Transverse colon (tissue), 4 donors: ENCODE measurements around the gene APOO. TPM values are rescaled to one million over a fixed set of nuclear protein-coding genes. Genes with fewer than 3 reads are reported as not detected.

Experiments used
- DNase-seq: peaks from one replicate; pipeline ENCODE4 v3.0.0-alpha.2; 2019
- H3K27ac ChIP-seq, 4 donors: fragments of 200-600 bp; sonication (generic); 2 replicates each; pipeline ENCODE4 v1.5.1; 2016 to 2018; ENCODE audit warnings: inconsistent platforms in 4 of 4
- H3K27me3 ChIP-seq: fragments of 200-600 bp; sonication (generic); 2 replicates; pipeline ENCODE4 v1.5.1; 2017; ENCODE audit warnings: inconsistent platforms
- H3K36me3 ChIP-seq, 4 donors: fragments of 200-600 bp; sonication (generic); 2 replicates each; pipeline ENCODE4 v1.5.1; 2017 to 2019; ENCODE audit warnings: inconsistent platforms in 4 of 4
- H3K4me1 ChIP-seq, 4 donors: fragments of 200-600 bp; sonication (generic); 2 replicates each; pipeline ENCODE4 v1.5.1; 2017 to 2020; ENCODE audit warnings: inconsistent platforms in 4 of 4
- H3K4me3 ChIP-seq, 4 donors: fragments of 200-600 bp; sonication (generic); 1 replicate in 1 of 4; 2 replicates in 3 of 4; pipeline versions ENCODE4 v1.5.1 to v1.6.1; 2017 to 2019; ENCODE audit warnings: inconsistent platforms in 4 of 4
- H3K9me3 ChIP-seq, 2 donors: fragments of 200-600 bp; sonication (generic); 2 replicates each; pipeline ENCODE4 v1.5.1; 2017 to 2019; ENCODE audit warnings: inconsistent platforms in 2 of 2
- EP300 ChIP-seq: sonication (generic); formaldehyde crosslinking; IDR thresholded peaks from one replicate; pipeline ENCODE4 v1.6.1; 2017; ENCODE audit warnings: antibody characterized with exemption, low read depth
- POLR2A ChIP-seq: fragments of 450-650 bp; IDR thresholded peaks from one replicate; pipeline ENCODE4 v1.6.1; 2016; ENCODE audit warnings: antibody characterized with exemption, mild to moderate bottlenecking, moderate library complexity
- POLR2AphosphoS5 ChIP-seq, 3 donors: sonication (generic); formaldehyde crosslinking; IDR thresholded peaks; one replicate each; pipeline ENCODE4 v1.6.1; 2016; ENCODE audit warnings: antibody characterized with exemption in 3 of 3
- WGBS, 2 donors: methylation state at CpG; one replicate each; pipeline ENCODE4 v1.1.5; 2018; ENCODE audit warnings: low coverage in 1 of 2; 5-methylcytosine and 5-hydroxymethylcytosine counted together
- in situ Hi-C, 4 donors: fragments of 200-750 bp; cut with MboI; loops; one replicate each; pipeline versions ENCODE4 v1.15.0 to v1.15.1; 2017; ENCODE audit warnings: low sequenced_read_pairs in 3 of 4, low pct_ligation_motif_present in 1 of 4, low pct_unique_long_range_greater_than_20kb in 1 of 4
- intact Hi-C: fragments of 100-400 bp; cut with DNase I; formaldehyde crosslinking; loops from one replicate; pipeline ENCODE4 v1.15.1; 2023; ENCODE audit warnings: low total_unique reads
- total RNA-seq, 4 donors: library from RNA; depleted of rRNA; stranded (reverse); fragments of >200 nt; gene quantifications; one replicate each; pipeline ENCODE4 v1.1.0, GENCODE V29; 2016
- TF ChIP-seq, protein P1 (sequence below), 5 experiments: fragments of 200-600 bp in 3 of 5; fragments of 450-650 bp in 2 of 5; sonication (generic) in 3 of 5; IDR thresholded peaks; 1 replicate in 2 of 5; 2 replicates in 3 of 5; pipeline ENCODE4 v1.5.1; 2016 to 2017; ENCODE audit warnings: antibody characterized with exemption in 5 of 5, inconsistent platforms in 3 of 5, mild to moderate bottlenecking in 2 of 5, moderate library complexity in 1 of 5

The APOO gene
- total RNA-seq, 4 donors from 2014 or later, result 10.0 to 24.5 (median 15.6) TPM; not detected in 1

DNA sequence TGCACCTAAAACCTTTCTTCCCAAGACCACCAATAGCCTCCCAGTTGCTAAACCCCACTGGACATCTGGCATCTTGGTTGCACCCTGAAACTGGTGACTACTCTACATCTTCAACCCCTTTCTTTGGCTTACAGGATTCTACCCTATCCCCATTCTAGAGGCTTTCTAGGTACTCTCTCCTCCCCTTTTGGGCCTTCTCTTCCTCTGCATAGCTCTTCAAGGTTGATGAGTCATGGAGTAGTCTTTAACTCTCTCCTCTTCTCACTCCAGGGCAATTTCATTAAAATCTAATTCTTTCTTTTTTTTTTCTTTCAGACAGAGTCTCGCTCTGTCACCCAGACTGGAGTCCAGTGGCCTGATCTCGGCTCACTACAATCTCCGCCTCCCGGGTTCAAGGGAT is 16.8 kb downstream of the APOO start:
- in situ Hi-C loops (loop anchor here in 1 of 4 donors (25.0 kb wide), 1 partner anchor 104 kb away; the partner anchor contains the start of gene SAT1), intact Hi-C loops (no loop called here)
- no peak overlapping the region for H3K27ac ChIP-seq
- H3K4me1 ChIP-seq, result peaks cover 0 to 8% (median 4%) of the 10 kb centered on the region in 4 donors
- WGBS, 2 donors, result 96 to 100% methylated on average over 2 to 4 of the region's 4 CpGs
- no peak for DNase-seq
- no peaks in the 10 kb centered on the region for H3K9me3 ChIP-seq
- no peak overlapping the region for H3K4me3 ChIP-seq
- H3K27me3 ChIP-seq, result no peaks in the 10 kb centered on the region
- H3K36me3 ChIP-seq, result no peaks in the 10 kb centered on the region
- TF ChIP-seq POLR2A (no peak), POLR2AphosphoS5 (IDR thresholded peaks at IDR 0.05) (no peak), EP300 (no peak)
- TF ChIP-seq, protein P1, sequence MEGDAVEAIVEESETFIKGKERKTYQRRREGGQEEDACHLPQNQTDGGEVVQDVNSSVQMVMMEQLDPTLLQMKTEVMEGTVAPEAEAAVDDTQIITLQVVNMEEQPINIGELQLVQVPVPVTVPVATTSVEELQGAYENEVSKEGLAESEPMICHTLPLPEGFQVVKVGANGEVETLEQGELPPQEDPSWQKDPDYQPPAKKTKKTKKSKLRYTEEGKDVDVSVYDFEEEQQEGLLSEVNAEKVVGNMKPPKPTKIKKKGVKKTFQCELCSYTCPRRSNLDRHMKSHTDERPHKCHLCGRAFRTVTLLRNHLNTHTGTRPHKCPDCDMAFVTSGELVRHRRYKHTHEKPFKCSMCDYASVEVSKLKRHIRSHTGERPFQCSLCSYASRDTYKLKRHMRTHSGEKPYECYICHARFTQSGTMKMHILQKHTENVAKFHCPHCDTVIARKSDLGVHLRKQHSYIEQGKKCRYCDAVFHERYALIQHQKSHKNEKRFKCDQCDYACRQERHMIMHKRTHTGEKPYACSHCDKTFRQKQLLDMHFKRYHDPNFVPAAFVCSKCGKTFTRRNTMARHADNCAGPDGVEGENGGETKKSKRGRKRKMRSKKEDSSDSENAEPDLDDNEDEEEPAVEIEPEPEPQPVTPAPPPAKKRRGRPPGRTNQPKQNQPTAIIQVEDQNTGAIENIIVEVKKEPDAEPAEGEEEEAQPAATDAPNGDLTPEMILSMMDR (IDR thresholded peaks at IDR 0.05), result no peak

DNA sequence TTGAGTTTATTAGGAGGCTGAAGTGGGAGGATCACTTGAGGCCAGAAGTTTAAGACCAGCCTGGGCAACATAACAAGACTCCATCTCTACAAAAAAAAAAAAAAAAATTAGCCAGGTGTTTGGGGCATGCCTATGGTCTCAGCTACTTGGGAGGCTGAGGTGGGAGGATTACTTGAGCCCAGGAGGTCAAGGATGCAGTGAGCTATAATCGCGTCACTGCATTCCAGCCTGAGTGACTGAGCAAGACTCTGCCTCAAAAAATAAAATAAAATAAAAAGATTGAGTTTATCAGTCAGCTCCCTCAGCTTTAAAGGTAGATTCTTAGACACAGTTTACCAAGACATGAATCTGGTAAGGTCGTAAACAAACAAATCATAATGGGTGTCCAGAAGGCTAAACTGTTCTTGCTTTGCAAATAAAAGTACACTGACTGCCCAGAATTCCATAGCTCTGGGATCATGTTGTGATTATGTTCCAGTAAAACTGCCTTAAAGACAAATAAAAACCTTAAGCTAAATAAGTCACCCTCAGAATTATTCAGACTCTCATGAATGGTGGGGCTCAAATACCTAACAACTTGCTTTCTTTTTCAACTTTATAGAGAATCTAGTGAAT is 18.7 kb downstream of the APOO start:
- peak overlapping the region; percentile 55 to 71 (median 61) for H3K27ac ChIP-seq
- no peak overlapping the region for H3K4me3 ChIP-seq
- in situ Hi-C loops, result loop anchor here in 1 of 4 donors (25.0 kb wide), 1 partner anchor 102 kb away; the partner anchor contains the start of gene SAT1
- H3K36me3 ChIP-seq, result no peaks in the 10 kb centered on the region
- H3K9me3 ChIP-seq, result no peaks in the 10 kb centered on the region
- 74% methylated on average over 3 of the region's 3 CpGs; no CpG with 5 or more reads in 1 of the 2 donors for WGBS, 2 donors
- no peaks in the 10 kb centered on the region for H3K27me3 ChIP-seq
- DNase-seq, result no peak
- TF ChIP-seq, protein P1 (IDR thresholded peaks at IDR 0.05), result no peak
- TF ChIP-seq POLR2AphosphoS5 (IDR thresholded peaks at IDR 0.05) (no peak), POLR2A (no peak), EP300 (no peak)
- intact Hi-C loops, result no loop called here
- H3K4me1 ChIP-seq, result peaks cover 0 to 14% (median 5%) of the 10 kb centered on the region in 4 donors

DNA sequence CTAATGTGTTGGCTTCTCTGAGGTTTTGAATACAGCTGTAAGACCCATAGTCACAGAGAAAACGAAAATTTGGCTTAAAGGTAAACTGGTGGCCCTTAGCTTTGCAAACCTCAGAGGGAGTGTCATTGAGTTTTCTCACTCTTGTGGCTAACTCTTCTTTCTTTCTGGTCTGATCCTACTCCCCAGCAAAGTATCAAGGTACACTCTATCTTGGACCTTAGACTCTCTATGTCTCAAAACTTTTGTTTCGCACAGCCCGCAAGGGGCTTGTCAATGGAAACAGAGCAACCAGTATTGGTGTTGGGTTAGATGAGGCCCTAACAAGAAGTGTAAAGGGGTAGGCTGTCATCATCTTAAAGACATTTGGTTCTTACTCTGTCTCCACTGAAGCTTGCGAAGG is 19.8 kb downstream of the APOO start:
- Histone ChIP-seq H3K27me3 (no peaks in the 10 kb centered on the region), H3K9me3 (no peaks in the 10 kb centered on the region), H3K27ac (peak overlapping the region; percentile 32 to 71 (median 60)), H3K36me3 (no peaks in the 10 kb centered on the region), H3K4me3 (no peak overlapping the region), H3K4me1 (peaks cover 0 to 25% (median 8%) of the 10 kb centered on the region in 4 donors)
- no peak for DNase-seq
- intact Hi-C loops, result no loop called here
- WGBS, 2 donors, result 40 to 74% methylated on average over 1 to 4 of the region's 4 CpGs
- TF ChIP-seq, protein P1 (IDR thresholded peaks at IDR 0.05), result no peak
- TF ChIP-seq POLR2A, result no peak
- no peak for TF ChIP-seq POLR2AphosphoS5 (IDR thresholded peaks at IDR 0.05)
- TF ChIP-seq EP300, result no peak
- in situ Hi-C loops, result loop anchor here in 1 of 4 donors (25.0 kb wide), 1 partner anchor 101 kb away; the partner anchor contains the start of gene SAT1

DNA sequence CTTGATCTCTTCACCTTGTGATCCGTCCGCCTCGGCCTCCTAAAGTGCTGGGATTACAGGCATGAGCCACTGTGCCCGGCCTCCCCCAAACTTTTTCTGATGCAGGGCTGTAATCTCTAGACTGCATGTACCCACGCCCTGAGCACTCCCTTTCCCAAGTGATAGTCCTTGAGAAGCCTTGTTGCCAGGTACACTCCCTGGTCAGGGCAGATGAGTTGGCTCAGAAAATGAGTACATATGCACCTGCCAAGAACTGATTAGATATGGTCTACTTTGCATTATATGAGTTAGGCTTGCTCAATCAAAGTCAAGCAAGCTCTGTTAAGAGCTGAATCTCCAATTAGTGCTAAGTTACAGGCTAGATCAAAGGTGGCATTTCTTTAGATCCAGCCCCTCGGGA is 20.3 kb downstream of the APOO start:
- WGBS, 2 donors, result 72% methylated on average over 6 of the region's 6 CpGs; no CpG with 5 or more reads in 1 of the 2 donors
- in situ Hi-C loops (loop anchor here in 1 of 4 donors (25.0 kb wide), 1 partner anchor 100 kb away; the partner anchor contains the start of gene SAT1), intact Hi-C loops (no loop called here)
- Histone ChIP-seq H3K9me3 (no peaks in the 10 kb centered on the region), H3K27me3 (no peaks in the 10 kb centered on the region), H3K4me3 (no peak overlapping the region), H3K36me3 (no peaks in the 10 kb centered on the region), H3K27ac (peak overlapping the region; percentile 32 to 71 (median 60)), H3K4me1 (peaks cover 0 to 25% (median 8%) of the 10 kb centered on the region in 4 donors)
- peak; percentile 52 for DNase-seq
- TF ChIP-seq POLR2AphosphoS5 (IDR thresholded peaks at IDR 0.05) (no peak), EP300 (no peak), POLR2A (no peak)
- TF ChIP-seq, protein P1 (IDR thresholded peaks at IDR 0.05), result no peak
